ENCODE results near the gene SND1.
A peak's percentile ranks its signal among the peaks of the same experiment; 100 is the strongest.

The SND1 gene

GRCh38 chr7:127979113-127979727, 327.2 kb downstream of the SND1 start:
- no peak for DNase-seq

GRCh38 chr7:127979728-127980126, 327.7 kb downstream of the SND1 start:
- DNase-seq, result no peak

- no peak for DNase-seq
Observed at GRCh38 chr7:127980901-127981300, 328.9 kb downstream of the SND1 start.

GRCh38 chr7:127981965-127982364, 330.0 kb downstream of the SND1 start:
- DNase-seq, result no peak

GRCh38 chr7:127983804-127984332, 331.9 kb downstream of the SND1 start:
- DNase-seq, result no peak

GRCh38 chr7:127986581-127987521, 334.9 kb downstream of the SND1 start:
- no peak for DNase-seq

GRCh38 chr7:127988751-127989150, 336.8 kb downstream of the SND1 start:
- no peak for DNase-seq

GRCh38 chr7:127993317-127993716, 341.3 kb downstream of the SND1 start:
- no peak for DNase-seq

GRCh38 chr7:127993987-127994386, 342.0 kb downstream of the SND1 start:
- no peak for DNase-seq

GRCh38 chr7:127995156-127995880, 343.3 kb downstream of the SND1 start:
- DNase-seq, result no peak

- no peak for DNase-seq
Observed at GRCh38 chr7:127995881-127996215, 343.9 kb downstream of the SND1 start.

- no peak for DNase-seq
Observed at GRCh38 chr7:127996253-127997071, 344.5 kb downstream of the SND1 start.

GRCh38 chr7:127997226-127997922, 345.4 kb downstream of the SND1 start:
- no peak for DNase-seq

- peak; percentile 21 for DNase-seq
Observed at GRCh38 chr7:127998671-127999070, 346.7 kb downstream of the SND1 start.

GRCh38 chr7:128000048-128000447, 348.1 kb downstream of the SND1 start:
- DNase-seq, result peak; percentile 73

GRCh38 chr7:128000854-128001265, 348.9 kb downstream of the SND1 start:
- DNase-seq, result peak; percentile 70

GRCh38 chr7:128003167-128003566, 351.2 kb downstream of the SND1 start:
- DNase-seq, result peak; percentile 54

GRCh38 chr7:128003787-128004186, 351.8 kb downstream of the SND1 start:
- peak; percentile 53 for DNase-seq

- DNase-seq, result no peak
Observed at GRCh38 chr7:128004623-128005022, 352.6 kb downstream of the SND1 start.

GRCh38 chr7:128005117-128005516, 353.1 kb downstream of the SND1 start:
- no peak for DNase-seq

- no peak for DNase-seq
Observed at GRCh38 chr7:128005759-128006159, 353.8 kb downstream of the SND1 start.
